Suprapubic skin (tissue), 4 donors: ENCODE data around the gene GTF2H1.

Experiments
- CTCF ChIP-seq, 2 donors: fragments of 200-600 bp in 1 of 2; fragments of 450-650 bp in 1 of 2; sonication (generic) in 1 of 2; IDR thresholded peaks; one replicate each; pipeline ENCODE4 v1.5.1; 2016 to 2019; ENCODE audit warnings: antibody characterized with exemption in 2 of 2, mild to moderate bottlenecking in 1 of 2, moderate library complexity in 1 of 2
- EP300 ChIP-seq: sonication (generic); formaldehyde crosslinking; IDR thresholded peaks from one replicate; pipeline ENCODE4 v1.6.1; 2017; ENCODE audit warnings: antibody characterized with exemption
- POLR2A ChIP-seq, 2 donors: fragments of 450-650 bp; IDR thresholded peaks; one replicate each; pipeline ENCODE4 v1.6.1; 2017; ENCODE audit warnings: antibody characterized with exemption in 2 of 2, mild to moderate bottlenecking in 2 of 2, moderate library complexity in 2 of 2
- POLR2AphosphoS5 ChIP-seq, 3 donors: sonication (generic); formaldehyde crosslinking; IDR thresholded peaks; one replicate each; pipeline ENCODE4 v1.6.1; 2017; ENCODE audit warnings: antibody characterized with exemption in 3 of 3

GRCh38 chr11:18277565-18278271, 44.6 kb upstream of the GTF2H1 start:
- TF ChIP-seq POLR2A (IDR thresholded peaks at IDR 0.05) (no peak), CTCF (IDR thresholded peaks at IDR 0.05) (no peak), POLR2AphosphoS5 (IDR thresholded peaks at IDR 0.05) (no peak), EP300 (no peak)
